Fibroblast of the aortic adventitia (primary cell): ENCODE data around the gene LGALS9. TPM values are rescaled to one million over a fixed set of nuclear protein-coding genes. Genes with fewer than 3 reads are reported as not detected.
"Not testable (repeated sequence)": the region's sequence is repeated elsewhere in the genome, so short reads cannot be mapped to it uniquely, and the experiment has no call there.

Experiments
- DNase-seq: peaks from one replicate; pipeline ENCODE4 v3.0.0-alpha.2; 2010; ENCODE audit warnings: low read depth
- H3K4me3 ChIP-seq: 2 replicates; pipeline ENCODE4 v1.5.1; 2011; ENCODE audit warnings: low read depth, mild to moderate bottlenecking, control low read depth, low read length, moderate library complexity
- CTCF ChIP-seq: IDR thresholded peaks from 2 replicates; pipeline ENCODE4 v1.5.1; 2011; ENCODE audit warnings: mild to moderate bottlenecking, low read length, control low read depth, inconsistent platforms; ENCODE audit not compliant: insufficient read depth
- total RNA-seq: library from RNA; depleted of rRNA; stranded (reverse); fragments of >200 nt; gene quantifications from 2 replicates; pipeline ENCODE4 v1.2.3, GENCODE V29; 2012; ENCODE audit warnings: low replicate concordance

LGALS9 gene
- total RNA-seq, 1 donor = 0.90 TPM

GRCh38 chr17:27663936-27664605, 33.1 kb downstream of the LGALS9 start:
- no peak for TF ChIP-seq CTCF
- DNase-seq = no peak

GRCh38 chr17:27664606-27664965, 33.6 kb downstream of the LGALS9 start:
- H3K4me3 ChIP-seq = no peak overlapping the region

More at GRCh38 chr17:27663936-27664605, 33.1 kb downstream of the LGALS9 start:
- no peak overlapping the region for H3K4me3 ChIP-seq

GRCh38 chr17:27665549-27665948, 34.6 kb downstream of the LGALS9 start:
- no peak overlapping the region for H3K4me3 ChIP-seq
- TF ChIP-seq CTCF = no peak
- no peak for DNase-seq

More at GRCh38 chr17:27664606-27664965, 33.6 kb downstream of the LGALS9 start:
- no peak for TF ChIP-seq CTCF
- no peak for DNase-seq

GRCh38 chr17:27666270-27666669, 35.3 kb downstream of the LGALS9 start:
- DNase-seq, H3K4me3 ChIP-seq: not testable (repeated sequence)

- no peak for DNase-seq
- no peak overlapping the region for H3K4me3 ChIP-seq
- TF ChIP-seq CTCF = no peak
These were observed 36.0 kb downstream of the LGALS9 start for GRCh38 chr17:27666831-27667560.

- no peak for DNase-seq
- TF ChIP-seq CTCF = no peak
- H3K4me3 ChIP-seq = no peak overlapping the region
These were observed 36.9 kb downstream of the LGALS9 start for GRCh38 chr17:27667656-27668487.

- no peak for DNase-seq
- H3K4me3 ChIP-seq = no peak overlapping the region
- TF ChIP-seq CTCF = no peak
These were observed 37.5 kb downstream of the LGALS9 start for GRCh38 chr17:27668488-27668823.
